Measurements from ENCODE around the gene HNRNPM.

- no peak for TF ChIP-seq CTCF (IDR thresholded peaks at IDR 0.05)
- TF ChIP-seq POLR2A (IDR thresholded peaks at IDR 0.05), result no peak
Measured at GRCh38 chr19:8487137-8487851, 42.5 kb downstream of the HNRNPM start.
